Hepatic stellate cell (primary cell): ENCODE results near the gene RAB9A.
"Not testable (repeated sequence)": the region's sequence is repeated elsewhere in the genome, so short reads cannot be mapped to it uniquely, and the experiment has no call there.

Experiments used
- DNase-seq: peaks from one replicate; pipeline ENCODE4 v3.0.0; 2011; ENCODE audit warnings: low spot score

Gene RAB9A

DNA sequence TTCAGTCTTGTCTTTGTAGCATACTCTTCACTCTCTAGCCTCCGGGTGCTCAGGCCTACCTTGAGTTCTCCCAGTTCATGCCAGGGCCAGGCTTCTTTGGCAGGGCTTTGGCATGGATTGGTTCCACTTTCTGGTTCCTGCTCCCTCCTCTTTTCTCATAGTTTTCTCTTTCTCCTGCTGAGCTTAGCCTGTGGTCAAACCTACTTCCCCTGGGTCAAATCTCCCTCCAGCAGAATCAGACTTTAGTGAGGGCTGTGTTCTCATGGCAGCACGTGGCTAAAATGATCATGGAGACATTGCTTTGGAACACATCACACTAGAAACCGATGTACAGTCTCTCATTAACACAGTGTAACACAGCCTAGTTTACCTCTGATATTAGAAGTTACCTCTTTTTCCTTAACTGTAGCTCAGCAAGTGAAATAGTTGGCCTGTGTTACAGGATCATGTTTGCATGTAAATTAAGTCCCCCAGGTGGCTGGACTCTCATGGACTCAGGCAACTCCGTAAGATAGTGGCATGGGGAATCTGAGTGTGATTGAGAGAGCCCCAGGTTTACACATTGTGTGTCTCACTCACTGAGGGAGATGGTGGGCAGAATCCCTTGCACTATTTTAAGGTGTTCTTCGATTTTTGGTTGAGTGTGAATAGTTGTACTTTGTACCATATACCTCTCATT is 13.3 kb downstream of the RAB9A start:
- no peak for DNase-seq

DNA sequence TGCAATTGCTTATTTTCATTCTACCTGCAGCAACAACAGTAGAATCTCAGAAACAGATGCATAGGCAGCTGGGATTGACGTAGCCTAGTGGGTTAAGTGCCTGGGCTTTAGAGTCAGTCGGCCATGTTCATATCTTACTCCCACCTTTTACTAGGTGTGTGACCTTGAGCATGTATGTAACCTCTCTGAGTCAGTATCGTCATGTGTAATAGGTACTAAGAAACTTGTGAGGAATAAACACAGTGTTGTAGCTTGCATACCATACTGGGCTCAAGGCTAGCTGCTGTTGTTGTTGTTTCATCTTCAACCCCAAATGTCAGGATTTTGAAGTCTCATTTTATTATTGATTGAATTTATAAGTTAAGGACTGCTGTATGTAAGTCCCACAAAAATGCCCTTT is 14.2 kb downstream of the RAB9A start:
- no peak for DNase-seq

DNA sequence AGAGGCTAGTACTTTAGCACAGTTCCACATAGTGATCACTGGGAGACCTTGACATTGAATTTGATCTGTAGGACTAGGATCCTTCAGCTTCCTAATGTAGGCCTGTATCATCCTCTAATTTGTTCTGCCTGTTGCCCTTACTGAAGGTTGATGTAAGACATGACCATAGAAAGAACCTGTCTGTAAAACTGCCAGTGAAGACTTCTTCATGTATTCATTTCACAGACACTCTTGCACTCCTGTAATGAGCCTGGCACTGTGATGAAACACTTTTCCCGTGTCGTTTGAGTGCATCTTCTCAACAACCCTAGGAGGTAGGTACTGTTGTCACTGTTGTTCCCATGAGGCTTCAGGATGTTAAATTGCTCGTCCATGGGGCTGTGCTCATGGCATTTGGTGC is 14.7 kb downstream of the RAB9A start:
- DNase-seq = no peak

DNA sequence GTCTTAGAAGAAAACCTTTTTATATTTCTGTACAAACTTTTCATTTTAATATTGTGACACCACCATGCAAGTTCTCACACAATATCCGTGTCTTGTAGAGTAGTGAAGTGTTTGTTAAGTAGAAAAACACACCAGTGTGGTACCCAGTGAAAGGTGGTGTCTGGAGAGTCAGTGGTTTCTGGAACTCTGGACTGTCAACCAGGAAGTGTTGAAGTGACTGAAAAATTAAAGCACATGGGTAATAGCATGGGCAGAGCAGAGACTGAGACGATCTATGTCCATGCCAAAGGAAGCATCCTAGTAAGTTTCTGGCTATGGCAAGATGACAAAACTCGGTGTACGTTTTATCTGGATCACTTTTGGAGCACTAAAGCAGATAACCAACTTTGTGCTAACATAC is 22.2 kb downstream of the RAB9A start:
- no peak for DNase-seq

DNA sequence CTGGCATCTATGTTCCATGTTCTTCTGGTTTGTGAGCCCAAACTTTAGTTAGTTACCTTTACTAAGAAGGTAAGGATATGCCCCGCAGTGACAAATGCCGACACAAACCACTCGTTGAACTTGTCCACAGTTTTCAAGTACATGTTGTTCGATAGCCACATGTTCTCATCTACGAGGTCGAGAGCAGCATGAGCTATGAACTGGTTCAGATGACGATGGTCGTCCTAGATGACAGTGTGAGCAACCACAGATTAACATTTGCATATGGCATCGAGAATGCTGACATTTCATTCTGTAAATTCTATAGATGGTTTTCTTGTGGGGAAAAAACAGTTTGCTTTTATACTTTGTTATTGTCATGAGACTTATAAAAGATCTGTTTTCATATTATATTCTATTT is 27.5 kb downstream of the RAB9A start:
- no peak for DNase-seq

DNA sequence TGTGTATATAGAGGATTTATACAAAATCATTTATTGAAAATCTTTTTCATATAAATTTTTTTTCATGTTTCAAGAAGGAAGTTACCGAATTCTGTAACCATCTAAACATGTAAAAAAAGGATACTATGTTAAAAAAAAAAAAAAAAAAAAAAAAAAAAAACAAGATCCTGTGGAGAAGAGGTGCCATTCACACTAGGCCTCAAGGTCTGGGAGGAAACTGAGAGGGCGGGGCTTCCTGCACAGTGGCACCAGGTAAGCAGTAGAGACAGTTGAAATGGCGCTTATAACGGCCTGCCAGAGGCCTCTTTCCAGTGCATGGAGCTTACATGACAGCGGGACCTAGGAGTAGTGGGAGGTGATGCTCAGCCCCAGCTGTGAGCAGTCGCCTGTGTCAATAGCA is 28.0 kb downstream of the RAB9A start:
- DNase-seq = no peak

DNA sequence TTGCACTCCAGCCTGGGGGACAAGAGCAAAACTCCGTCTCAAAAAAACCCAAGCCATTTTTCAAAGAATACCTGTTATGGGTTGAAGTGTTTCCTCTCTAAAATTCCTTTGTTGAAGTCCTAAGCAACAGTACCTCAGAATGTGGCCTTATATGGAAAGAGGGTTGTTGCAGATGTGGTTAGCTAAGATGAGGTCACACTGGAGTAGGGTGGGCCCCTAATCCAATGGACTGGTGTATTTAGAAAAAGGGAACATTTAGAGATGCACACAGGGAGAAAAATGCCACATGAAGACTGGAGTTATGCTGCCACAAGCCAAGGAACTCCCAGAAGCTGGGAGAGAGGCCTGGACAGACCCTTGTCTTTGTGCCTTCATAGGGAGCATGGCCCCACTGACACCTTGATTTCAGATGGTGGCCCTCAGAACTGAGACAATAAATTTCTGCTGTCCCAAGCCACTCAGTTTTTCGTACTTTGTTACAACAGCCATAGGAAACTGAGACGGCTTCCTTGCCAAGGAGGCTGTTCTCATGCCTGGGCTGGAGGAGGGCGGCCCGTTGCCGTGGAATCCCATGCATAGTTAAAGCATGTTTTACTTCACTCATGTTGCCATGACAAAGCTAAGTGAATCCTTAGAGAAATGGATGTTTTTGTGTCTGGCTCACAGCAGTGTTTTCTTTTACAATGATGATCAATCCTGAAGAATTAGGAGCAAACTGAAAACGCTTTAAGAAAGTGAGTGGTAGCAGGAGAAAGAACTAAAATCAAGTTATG is 29.0 kb downstream of the RAB9A start:
- DNase-seq = peak; percentile 47

DNA sequence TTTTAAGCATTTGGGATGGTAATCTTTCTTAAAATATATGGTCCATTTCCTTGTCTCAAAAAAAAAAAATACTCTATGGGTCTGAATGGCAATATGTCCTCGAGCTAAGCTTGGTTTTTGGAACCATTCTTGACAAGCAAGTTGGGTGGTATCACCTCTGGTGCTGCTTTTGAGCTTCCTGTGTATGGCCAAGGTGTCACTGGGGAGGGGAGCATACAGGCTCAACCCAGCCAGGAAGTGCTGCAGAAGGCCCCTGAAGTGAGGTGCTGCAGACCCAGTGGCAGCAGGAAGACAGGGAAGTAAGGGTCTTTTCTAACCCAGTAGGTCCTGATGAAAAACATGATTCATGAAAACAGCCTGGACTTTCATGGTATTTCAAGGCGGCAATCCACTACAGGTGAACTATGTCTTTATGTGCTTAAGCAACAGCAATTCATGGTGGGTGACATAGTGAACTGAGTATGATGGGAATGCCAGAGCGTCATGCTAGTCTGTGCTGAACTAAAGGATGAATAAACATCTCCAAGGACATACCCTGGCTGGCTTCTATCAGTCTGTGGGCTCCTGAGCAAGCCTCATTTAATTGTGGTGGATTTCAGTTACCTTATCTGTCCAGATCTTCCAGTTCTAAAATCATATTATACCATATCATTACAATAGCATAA is 30.4 kb downstream of the RAB9A start:
- no peak for DNase-seq

DNA sequence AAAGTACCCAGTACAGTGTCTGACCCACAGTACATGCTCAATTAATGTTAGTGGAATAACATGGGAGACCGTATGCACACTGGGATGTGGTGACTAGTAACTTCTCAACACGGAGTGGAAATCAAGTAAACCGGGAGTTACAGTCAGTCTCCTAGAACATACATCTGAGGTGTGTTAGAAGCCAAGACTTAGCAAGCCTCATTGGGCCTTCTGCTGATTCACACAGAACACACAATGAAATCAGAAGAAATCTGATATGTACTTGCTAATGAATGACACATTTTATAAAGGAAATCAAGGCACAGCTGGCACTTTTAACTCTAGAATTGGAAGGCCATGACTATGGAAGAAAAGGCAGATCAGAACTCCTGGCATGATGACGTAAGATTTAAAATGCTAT is 32.4 kb downstream of the RAB9A start:
- DNase-seq = no peak

DNA sequence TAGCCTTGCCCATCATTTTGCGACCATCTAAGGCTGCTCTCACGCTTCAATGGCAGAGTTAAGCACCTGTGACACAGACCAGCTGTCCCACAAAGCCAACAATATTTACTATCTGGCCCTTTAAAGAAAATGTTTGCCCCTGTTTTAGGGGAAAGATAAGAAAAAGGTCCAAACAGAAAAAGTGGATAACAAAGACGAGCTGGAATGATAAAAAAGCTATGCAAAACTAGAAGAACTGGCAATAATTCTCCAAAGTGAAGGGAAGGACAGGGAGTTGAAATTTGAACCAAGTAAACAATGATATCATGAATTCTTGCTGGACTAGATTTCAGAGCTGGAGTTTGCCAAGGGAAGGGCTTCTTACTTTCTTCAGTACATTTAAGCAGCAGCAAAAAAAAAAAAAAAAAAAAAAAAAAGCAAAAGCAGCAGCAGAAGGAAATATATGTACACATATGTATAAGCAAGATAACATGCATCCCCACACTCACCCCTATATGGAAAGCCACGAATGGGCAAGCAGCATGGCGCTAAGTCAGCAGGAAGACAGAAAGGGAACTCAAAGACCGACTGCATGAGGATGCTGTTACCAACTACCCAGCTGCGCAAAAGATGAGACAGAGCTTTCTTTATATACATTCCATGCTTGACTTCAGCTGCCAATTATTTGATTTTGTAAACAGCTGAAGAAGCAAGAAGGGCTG is 33.0 kb downstream of the RAB9A start:
- DNase-seq = no peak

DNA sequence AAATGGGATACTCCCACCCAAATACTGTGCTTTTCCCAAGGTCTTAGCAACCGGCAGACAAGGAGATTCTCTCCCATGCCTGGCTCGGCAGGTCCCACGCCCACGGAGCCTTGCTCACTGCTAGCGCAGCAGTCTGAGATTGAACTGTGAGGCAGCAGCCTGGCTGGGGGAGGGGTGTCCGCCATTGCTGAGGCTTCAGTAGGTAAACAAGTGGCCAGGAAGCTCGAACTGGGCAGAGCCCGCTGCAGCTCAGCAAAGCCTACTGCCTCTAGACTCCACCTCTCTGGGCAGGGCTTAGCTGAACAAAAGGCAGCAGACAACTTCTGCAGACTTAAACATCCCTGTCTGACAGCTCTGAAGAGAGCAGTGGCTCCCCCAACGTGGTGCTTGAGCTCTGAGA is 36.0 kb downstream of the RAB9A start:
- not testable (repeated sequence) for DNase-seq

DNA sequence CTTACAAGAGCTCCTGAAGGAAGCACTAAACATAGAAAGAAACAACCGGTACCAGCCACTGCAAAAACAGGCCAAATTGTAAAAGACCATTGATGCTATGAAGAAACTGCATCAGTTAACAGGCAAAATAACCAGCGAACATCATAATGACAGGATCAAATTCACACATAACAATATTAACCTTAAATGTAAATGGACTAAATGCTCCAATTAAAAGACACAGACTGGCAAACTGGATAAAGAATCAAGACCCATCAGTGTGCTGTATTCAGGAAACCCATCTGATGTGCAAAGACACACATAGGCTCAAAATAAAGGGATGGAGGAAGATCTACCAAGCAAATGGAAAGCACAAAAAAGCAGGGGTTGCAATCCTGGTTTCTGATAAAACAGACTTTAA is 37.7 kb downstream of the RAB9A start:
- not testable (repeated sequence) for DNase-seq

DNA sequence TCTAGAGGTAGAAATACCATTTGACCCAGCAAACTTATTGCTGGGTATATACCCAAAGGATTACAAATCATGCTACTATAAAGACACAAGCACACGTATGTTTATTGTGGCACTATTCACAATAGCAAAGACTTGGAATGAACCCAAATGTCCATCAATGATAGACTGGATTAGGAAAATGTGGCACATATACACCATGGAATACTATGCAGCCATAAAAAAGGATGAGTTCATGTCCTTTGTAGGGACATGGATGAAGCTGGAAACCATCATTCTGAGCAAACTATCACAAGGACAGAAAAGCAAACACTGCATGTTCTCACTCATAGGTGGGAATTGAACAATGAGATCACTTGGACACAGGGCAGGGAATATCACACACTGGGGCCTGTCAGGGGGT is 41.6 kb downstream of the RAB9A start:
- DNase-seq = not testable (repeated sequence)

DNA sequence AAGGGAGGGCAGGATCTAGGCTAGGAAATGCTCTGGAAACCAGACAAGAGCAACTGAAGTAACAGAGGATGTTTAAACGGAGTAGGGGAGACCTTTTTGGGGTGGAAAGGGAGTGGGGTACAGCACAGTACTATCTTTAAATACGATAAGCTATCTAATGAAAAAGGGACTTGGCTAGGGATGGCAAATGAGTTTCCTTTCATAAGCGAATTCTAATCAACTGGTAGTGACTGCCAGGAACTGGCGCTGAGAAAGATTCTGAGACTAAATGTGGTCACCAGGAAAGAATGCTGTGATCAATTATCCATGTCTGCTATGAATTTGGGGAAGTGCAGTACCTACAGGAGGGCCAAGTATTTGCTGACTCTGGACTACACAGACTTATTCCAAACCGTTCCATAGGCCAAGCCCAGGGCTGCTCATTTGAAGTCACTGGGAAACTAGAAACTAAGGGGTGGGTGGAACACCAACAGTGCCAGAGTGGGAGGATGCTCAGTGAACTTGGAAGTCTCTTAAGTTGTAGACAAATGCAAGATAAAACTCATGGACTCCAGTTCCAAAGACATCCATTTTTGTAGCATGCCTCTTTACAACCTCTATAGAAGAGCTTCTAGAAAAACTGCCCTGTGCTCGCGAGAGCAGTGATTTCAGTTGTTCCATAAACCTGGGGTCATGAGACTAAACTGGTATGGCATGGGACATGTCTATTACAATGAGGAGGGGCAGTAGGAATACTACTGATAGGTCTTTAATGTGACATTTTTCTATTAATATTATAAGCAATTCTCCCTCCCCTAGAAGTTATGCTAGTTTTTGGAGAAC is 43.5 kb downstream of the RAB9A start:
- no peak for DNase-seq

DNA sequence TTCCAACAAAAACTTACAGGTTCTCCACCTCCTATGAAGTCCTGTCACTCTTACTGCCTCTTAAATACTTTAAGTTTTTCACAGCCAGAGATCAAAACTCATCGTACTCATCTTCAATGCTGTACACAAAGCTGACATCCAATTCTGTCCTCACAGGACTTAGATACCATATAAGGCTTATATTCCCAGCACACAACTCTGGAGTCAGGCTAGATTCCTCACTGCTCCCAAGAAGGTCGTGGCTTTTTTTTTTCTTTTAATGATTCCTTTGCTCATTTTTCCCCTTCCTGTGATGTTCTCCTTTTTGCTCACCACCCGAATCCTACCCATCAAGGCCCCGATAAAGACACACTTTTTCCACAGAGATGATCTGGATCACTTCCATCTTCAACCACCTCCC is 44.6 kb downstream of the RAB9A start:
- no peak for DNase-seq

DNA sequence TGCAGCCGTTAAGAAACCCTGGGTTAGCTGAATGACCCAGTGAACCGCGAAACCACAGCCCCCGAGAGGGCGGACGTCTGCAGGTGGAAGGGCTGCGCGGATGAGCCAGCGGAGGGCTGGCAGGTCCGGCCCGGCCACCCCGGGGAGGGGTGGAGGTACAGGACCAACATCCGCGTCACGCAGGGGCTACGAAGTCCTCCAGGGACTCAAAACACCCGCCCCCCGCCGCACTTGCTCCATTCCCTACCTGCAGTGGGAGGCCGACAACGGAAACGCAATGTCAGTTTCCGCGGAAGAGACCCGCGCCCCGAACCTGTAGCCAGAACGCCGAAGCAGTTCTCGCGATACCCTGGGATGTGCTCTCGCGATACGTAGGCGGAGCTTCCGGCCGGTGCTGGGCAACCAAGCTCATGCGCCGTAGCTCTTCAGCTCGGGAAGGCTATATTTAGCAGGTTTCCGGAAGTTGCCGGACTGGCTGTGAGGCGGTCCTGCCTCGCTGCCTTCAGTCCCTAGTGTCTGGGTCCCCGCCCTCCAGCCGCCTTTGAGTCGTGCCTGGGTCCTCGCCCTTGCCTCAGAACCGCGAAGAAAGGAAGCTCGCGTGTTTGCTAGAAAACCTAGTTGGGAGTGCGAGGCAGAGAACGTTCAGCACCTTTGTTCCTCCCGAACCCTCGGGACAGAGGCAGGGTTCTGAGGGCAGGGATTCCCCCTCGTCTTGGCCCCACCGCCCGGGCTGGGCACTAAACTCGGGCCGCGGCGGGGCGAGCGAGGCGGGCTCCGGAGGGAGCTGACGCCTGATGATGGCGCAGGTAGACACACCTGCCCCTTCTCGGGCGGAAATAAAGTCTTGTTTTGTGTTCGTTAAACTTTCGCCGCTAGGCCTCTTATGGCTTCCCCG is 45.6 kb downstream of the RAB9A start, which contains the start of the genes OFD1 and TRAPPC2:
Gene OFD1, plus strand, starts transcription at position 471 of the 895 bp plus-strand sequence. Its CDS starts 324 bp downstream, at position 795.
Gene TRAPPC2, minus strand, starts transcription at position 343 of the 895 bp plus-strand sequence. CDS start 14,657 bp downstream, outside the sequence.
- DNase-seq = peak; percentile 93

DNA sequence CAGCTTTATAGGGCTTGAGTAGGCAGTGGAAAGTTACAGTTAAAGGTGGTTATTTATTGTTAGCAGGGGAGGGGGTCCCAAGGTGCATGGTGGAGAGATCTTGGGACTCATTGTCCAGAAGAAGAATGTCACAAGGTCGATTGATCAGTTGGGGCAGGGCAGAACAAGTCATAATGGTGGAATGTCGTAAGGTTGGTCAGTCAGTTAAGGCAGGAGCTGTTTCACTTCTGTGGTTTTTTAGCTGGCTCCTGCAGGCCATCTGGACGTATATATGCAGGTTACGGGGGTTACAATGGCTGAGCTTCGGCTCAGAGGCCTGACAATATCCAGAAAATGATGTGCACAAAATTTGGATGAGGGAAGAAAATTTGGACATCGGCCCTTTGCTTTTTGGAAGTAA is 52.8 kb downstream of the RAB9A start:
- DNase-seq = no peak

DNA sequence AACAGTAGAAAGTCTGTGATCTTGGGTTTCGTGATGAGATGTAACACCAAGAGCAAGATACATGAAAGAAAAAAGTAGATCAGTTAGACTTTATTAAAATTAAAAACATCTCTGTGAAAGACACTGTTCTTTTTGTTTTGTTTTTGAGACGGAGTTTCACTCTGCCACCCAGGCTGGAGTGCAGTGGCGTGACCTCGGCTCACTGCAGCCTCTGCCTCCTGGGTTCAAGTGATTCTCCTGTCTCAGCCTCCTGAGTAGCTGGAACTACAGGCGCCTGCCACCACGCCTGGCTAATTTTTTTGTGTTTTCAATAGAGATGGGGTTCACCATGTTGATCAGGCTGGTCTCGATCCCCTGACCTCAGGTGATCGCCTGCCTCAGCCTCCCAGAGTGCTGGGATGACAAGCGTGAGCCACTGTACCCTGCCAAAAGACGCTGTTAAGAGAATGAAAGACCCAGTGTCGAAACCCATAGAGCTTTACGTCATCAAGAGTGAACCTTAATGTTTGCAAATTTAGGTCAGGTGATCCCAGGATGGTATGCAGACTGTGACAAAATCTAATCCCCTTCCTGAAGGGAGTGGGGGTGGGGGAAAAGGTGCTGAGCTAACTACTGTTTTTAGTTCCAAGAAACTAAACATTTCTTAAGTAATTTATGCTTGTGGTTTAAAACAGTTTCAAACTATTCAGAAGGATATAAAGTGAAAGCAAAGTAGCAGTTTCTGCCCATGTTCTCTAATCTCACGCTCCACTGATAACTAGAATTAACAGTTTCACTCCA is 53.7 kb downstream of the RAB9A start:
- DNase-seq = no peak

DNA sequence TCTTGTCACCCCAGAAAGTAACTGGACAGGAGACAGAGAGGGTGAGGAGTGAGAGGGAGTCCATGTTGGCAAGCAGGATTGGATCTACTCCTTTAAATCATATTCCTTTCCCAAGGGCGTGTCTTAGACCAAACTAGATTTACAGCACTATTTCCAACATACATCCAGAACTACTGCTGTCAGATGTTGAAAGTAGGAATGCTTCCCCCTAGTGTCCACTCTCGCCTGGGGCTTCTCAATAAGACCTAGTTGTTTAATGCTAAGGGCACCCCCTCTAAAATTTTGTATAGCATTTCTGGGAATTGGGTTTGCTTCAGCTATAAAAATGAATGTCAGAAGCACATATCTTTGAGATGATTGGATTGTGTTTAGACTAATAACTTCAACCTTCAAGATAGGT is 58.9 kb downstream of the RAB9A start:
- DNase-seq = peak; percentile 27

DNA sequence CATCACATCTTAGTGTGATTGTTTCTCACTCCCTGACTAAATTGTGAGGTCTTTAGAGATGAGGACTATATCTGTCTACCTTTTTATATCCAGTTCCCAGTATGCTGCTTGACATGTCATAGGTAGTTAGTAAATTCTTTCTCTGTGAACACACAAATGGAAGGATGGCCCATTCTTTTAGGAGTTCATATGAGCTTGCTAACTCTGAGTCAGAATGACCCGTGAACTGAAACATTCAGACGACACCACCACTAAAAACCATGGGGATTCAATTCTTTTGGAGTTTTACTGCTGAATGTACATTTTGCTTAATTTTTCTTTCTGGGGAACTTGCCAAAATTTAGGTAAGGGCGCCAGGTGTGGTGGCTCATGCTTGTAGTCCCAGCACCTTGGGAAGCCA is 59.6 kb downstream of the RAB9A start:
- no peak for DNase-seq
